Measurements from ENCODE around the gene SIK3.
"Not testable (repeated sequence)": the region's sequence is repeated elsewhere in the genome, so short reads cannot be mapped to it uniquely, and the experiment has no call there.

Gene SIK3

GRCh38 chr11:117045956-117046355, 52.3 kb downstream of the SIK3 start:
- DNase-seq (ENCODE audit: low read depth in 3 of 3) = no peak

- no peak for DNase-seq (ENCODE audit: low read depth in 3 of 3)
Measured at GRCh38 chr11:117045196-117045595, 53.0 kb downstream of the SIK3 start.

GRCh38 chr11:117044287-117045035, 53.8 kb downstream of the SIK3 start:
- DNase-seq (ENCODE audit: low read depth in 3 of 3) = no peak

- DNase-seq (ENCODE audit: low read depth in 3 of 3) = no peak
Measured at GRCh38 chr11:117042689-117043088, 55.5 kb downstream of the SIK3 start.

- DNase-seq (ENCODE audit: low read depth in 3 of 3) = no peak
Measured at GRCh38 chr11:117039900-117040299, 58.3 kb downstream of the SIK3 start.

- DNase-seq (ENCODE audit: low read depth in 3 of 3) = no peak
Measured at GRCh38 chr11:117039270-117039669, 59.0 kb downstream of the SIK3 start.

- no peak for DNase-seq (ENCODE audit: low read depth in 3 of 3)
Measured at GRCh38 chr11:117037975-117038350, 60.3 kb downstream of the SIK3 start.

GRCh38 chr11:117037279-117037974, 60.8 kb downstream of the SIK3 start:
- DNase-seq (ENCODE audit: low read depth in 3 of 3) = no peak

- DNase-seq (ENCODE audit: low read depth in 3 of 3) = no peak
Measured at GRCh38 chr11:117034901-117035300, 63.3 kb downstream of the SIK3 start.

- DNase-seq (ENCODE audit: low read depth in 3 of 3) = no peak
Measured at GRCh38 chr11:117026593-117027330, 71.5 kb downstream of the SIK3 start.

GRCh38 chr11:117023707-117024106, 74.5 kb downstream of the SIK3 start:
- DNase-seq (ENCODE audit: low read depth in 3 of 3) = not testable (repeated sequence)

- DNase-seq (ENCODE audit: low read depth in 3 of 3) = no peak
Measured at GRCh38 chr11:117023178-117023577, 75.0 kb downstream of the SIK3 start.

- no peak for DNase-seq (ENCODE audit: low read depth in 3 of 3)
Measured at GRCh38 chr11:117022526-117022925, 75.7 kb downstream of the SIK3 start.

GRCh38 chr11:117020869-117021564, 77.2 kb downstream of the SIK3 start:
- no peak for DNase-seq (ENCODE audit: low read depth in 3 of 3)

GRCh38 chr11:117020287-117020686, 77.9 kb downstream of the SIK3 start:
- DNase-seq (ENCODE audit: low read depth in 3 of 3) = no peak

GRCh38 chr11:117019871-117020270, 78.4 kb downstream of the SIK3 start:
- no peak for DNase-seq (ENCODE audit: low read depth in 3 of 3)

- DNase-seq (ENCODE audit: low read depth in 3 of 3) = no peak
Measured at GRCh38 chr11:117017456-117017855, 80.8 kb downstream of the SIK3 start.

- no peak for DNase-seq (ENCODE audit: low read depth in 3 of 3)
Measured at GRCh38 chr11:117016747-117017146, 81.5 kb downstream of the SIK3 start.

- DNase-seq (ENCODE audit: low read depth in 3 of 3) = no peak
Measured at GRCh38 chr11:117016246-117016645, 82.0 kb downstream of the SIK3 start.

- no peak for DNase-seq (ENCODE audit: low read depth in 3 of 3)
Measured at GRCh38 chr11:117011541-117011898, 86.7 kb downstream of the SIK3 start.

- DNase-seq (ENCODE audit: low read depth in 3 of 3) = no peak
Measured at GRCh38 chr11:117010808-117011540, 87.3 kb downstream of the SIK3 start.
